Upper lobe of right lung (tissue), 1 donor: ENCODE measurements around the gene GAN. TPM values are rescaled to one million over a fixed set of nuclear protein-coding genes. Genes with fewer than 3 reads are reported as not detected.

ENCODE experiments used
- ATAC-seq: fragments of 200-7000 bp; cut with Tn5 transposase; one replicate; pipeline ENCODE4 v1.9.1; 2020; ENCODE audit warnings: mild to moderate bottlenecking, moderate library complexity
- DNase-seq: peaks from one replicate; pipeline ENCODE4 v3.0.0-alpha.2; 2020
- H3K27ac ChIP-seq: fragments of 200-600 bp; one replicate; pipeline ENCODE4 v1.8.0; 2022
- H3K27me3 ChIP-seq: fragments of 200-600 bp; one replicate; pipeline ENCODE4 v1.8.0; 2022; ENCODE audit warnings: mild to moderate bottlenecking
- H3K36me3 ChIP-seq: fragments of 200-600 bp; one replicate; pipeline ENCODE4 v1.8.0; 2022
- H3K4me1 ChIP-seq: fragments of 200-600 bp; one replicate; pipeline ENCODE4 v1.8.0; 2022
- H3K4me3 ChIP-seq: fragments of 200-600 bp; one replicate; pipeline ENCODE4 v1.8.0; 2022; ENCODE audit warnings: mild to moderate bottlenecking
- H3K9me3 ChIP-seq: fragments of 200-600 bp; one replicate; pipeline ENCODE4 v1.8.0; 2022
- intact Hi-C: fragments of 100-400 bp; cut with DNase I; formaldehyde crosslinking; loops from one replicate; pipeline ENCODE4 v1.11.0; 2022
- total RNA-seq: library from RNA; stranded (reverse); fragmentation: NEBNext Ultra II Directional; extraction: Animal tissue kit (Norgen Biotek cat#: 25700); gene quantifications from one replicate; pipeline ENCODE4 v1.2.1, GENCODE V29; 2021
- TF ChIP-seq, protein P1 (sequence below): fragments of 200-600 bp; IDR thresholded peaks from one replicate; pipeline ENCODE4 v1.8.0; 2022; ENCODE audit warnings: antibody characterized with exemption
- donor health status: DM: no; HTN: yes; CAD: no; lungs with severe emphysema.

Gene GAN
- total RNA-seq, 1 donor from 2014 or later, result 7.3 TPM

DNA sequence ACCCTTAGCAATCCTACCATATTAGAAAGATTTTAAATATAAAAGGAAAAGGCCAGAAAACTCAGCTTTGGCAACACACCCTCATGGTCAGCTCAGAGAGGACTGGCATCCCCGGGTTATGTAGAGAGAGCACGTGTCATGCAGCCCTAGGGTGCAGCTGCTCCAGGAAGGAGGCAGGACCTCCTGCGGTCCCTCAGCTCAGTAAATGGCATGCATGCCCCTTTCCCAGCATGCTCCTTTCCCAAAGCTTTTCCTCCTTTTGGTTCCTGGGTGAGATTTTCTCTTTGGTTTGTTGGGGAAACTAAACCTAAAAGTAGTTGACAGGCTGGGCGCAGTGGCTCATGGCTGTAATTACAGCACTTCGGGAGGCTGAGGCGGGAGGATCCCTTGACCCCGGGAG, 3.9 kb downstream of the GAN start:
- DNase-seq (no peak), ATAC-seq (no peak)
- Histone ChIP-seq H3K36me3 (no peaks in the 10 kb centered on the region), H3K4me3 (no peak overlapping the region), H3K9me3 (no peaks in the 10 kb centered on the region), H3K27me3 (no peaks in the 10 kb centered on the region), H3K4me1 (peaks cover 25% of the 10 kb centered on the region), H3K27ac (no peak overlapping the region)
- TF ChIP-seq, protein P1, sequence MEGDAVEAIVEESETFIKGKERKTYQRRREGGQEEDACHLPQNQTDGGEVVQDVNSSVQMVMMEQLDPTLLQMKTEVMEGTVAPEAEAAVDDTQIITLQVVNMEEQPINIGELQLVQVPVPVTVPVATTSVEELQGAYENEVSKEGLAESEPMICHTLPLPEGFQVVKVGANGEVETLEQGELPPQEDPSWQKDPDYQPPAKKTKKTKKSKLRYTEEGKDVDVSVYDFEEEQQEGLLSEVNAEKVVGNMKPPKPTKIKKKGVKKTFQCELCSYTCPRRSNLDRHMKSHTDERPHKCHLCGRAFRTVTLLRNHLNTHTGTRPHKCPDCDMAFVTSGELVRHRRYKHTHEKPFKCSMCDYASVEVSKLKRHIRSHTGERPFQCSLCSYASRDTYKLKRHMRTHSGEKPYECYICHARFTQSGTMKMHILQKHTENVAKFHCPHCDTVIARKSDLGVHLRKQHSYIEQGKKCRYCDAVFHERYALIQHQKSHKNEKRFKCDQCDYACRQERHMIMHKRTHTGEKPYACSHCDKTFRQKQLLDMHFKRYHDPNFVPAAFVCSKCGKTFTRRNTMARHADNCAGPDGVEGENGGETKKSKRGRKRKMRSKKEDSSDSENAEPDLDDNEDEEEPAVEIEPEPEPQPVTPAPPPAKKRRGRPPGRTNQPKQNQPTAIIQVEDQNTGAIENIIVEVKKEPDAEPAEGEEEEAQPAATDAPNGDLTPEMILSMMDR, result no peak
- intact Hi-C loops, result no loop called here

DNA sequence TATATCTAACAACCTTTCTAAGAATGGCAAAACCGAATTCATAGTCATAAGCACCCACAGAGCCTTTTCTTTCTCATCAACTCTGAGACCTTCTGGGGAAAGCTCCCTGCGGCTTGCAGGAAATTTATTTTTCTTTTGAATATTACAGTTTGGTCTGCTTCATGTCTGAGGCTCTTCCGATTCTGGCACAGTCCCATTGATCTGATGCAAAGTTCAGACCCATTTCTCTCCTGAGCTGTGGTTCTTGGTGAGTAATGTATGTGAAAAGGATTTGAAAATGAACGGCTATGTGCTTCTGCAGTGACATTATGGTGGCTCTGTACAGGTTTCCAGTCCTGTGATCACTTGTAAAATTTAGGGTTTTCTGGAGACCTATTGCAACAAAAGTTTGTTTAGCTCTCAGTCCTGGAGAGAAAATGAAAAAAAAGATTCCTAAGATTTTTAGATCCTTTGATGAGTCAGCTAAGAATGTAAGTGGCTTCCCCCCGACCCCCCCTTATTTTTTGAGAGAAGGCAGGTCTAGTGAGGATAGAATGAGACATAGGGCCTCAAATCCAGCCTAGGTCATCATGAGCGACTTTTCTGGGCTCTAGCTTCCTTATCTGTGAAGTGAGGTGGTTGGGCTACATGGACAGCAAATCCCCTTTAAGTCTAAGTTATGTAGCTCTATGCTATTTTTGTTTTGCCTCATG, 4.6 kb downstream of the GAN start:
- Histone ChIP-seq H3K9me3 (no peaks in the 10 kb centered on the region), H3K27me3 (no peaks in the 10 kb centered on the region), H3K36me3 (no peaks in the 10 kb centered on the region), H3K4me1 (peaks cover 20% of the 10 kb centered on the region), H3K27ac (no peak overlapping the region), H3K4me3 (no peak overlapping the region)
- ATAC-seq, result no peak
- intact Hi-C loops, result no loop called here
- DNase-seq, result no peak
- TF ChIP-seq, protein P1, result no peak

GRCh38 chr16:81321039-81321438, 6.3 kb downstream of the GAN start:
- intact Hi-C loops, result no loop called here
- no peak for DNase-seq

GRCh38 chr16:81321536-81321935, 6.8 kb downstream of the GAN start:
- H3K27ac ChIP-seq, result no peak overlapping the region
- TF ChIP-seq, protein P1, result no peak
- no peaks in the 10 kb centered on the region for H3K36me3 ChIP-seq
- intact Hi-C loops, result no loop called here
- no peaks in the 10 kb centered on the region for H3K27me3 ChIP-seq
- H3K4me3 ChIP-seq, result no peak overlapping the region
- H3K4me1 ChIP-seq, result peaks cover 11% of the 10 kb centered on the region
- H3K9me3 ChIP-seq, result no peaks in the 10 kb centered on the region
- DNase-seq, result no peak
- ATAC-seq, result no peak

More at GRCh38 chr16:81321039-81321438, 6.3 kb downstream of the GAN start:
- Histone ChIP-seq H3K27me3 (no peaks in the 10 kb centered on the region), H3K27ac (no peak overlapping the region), H3K4me1 (peaks cover 16% of the 10 kb centered on the region), H3K9me3 (no peaks in the 10 kb centered on the region), H3K4me3 (no peak overlapping the region), H3K36me3 (no peaks in the 10 kb centered on the region)
- no peak for ATAC-seq
- TF ChIP-seq, protein P1, result no peak

GRCh38 chr16:81324808-81325207, 10.0 kb downstream of the GAN start:
- no peaks in the 10 kb centered on the region for H3K36me3 ChIP-seq
- no peak overlapping the region for H3K27ac ChIP-seq
- H3K4me1 ChIP-seq, result peaks cover 3% of the 10 kb centered on the region
- no peaks in the 10 kb centered on the region for H3K9me3 ChIP-seq
- DNase-seq (no peak), ATAC-seq (no peak)
- H3K27me3 ChIP-seq, result no peaks in the 10 kb centered on the region
- H3K4me3 ChIP-seq, result no peak overlapping the region
- TF ChIP-seq, protein P1, result no peak
- intact Hi-C loops, result no loop called here

GRCh38 chr16:81327011-81327410, 12.2 kb downstream of the GAN start:
- no peak overlapping the region for H3K4me3 ChIP-seq
- H3K4me1 ChIP-seq, result no peaks in the 10 kb centered on the region
- no peaks in the 10 kb centered on the region for H3K27me3 ChIP-seq
- DNase-seq (no peak), ATAC-seq (no peak)
- H3K27ac ChIP-seq, result no peak overlapping the region
- H3K9me3 ChIP-seq, result no peaks in the 10 kb centered on the region
- intact Hi-C loops, result no loop called here
- TF ChIP-seq, protein P1, result no peak
- H3K36me3 ChIP-seq, result no peaks in the 10 kb centered on the region
